ENCODE measurements around the gene ERBB4. TPM values are rescaled to one million over a fixed set of nuclear protein-coding genes. Genes with fewer than 3 reads are reported as not detected.

ERBB4 gene
- total RNA-seq, 1 experiment from 2014 or later, result 0.04 TPM

GRCh38 chr2:211455216-211455841 lies 1083.3 kb downstream of the ERBB4 start:
- Histone ChIP-seq H3K23ac (ENCODE audit: insufficient read length, low read depth, low read length) (no peak overlapping the region), H2BK5ac (ENCODE audit: insufficient read length, low read length) (no peak overlapping the region), H3K18ac (ENCODE audit: insufficient read length, low read depth, low read length) (no peak overlapping the region), H3K14ac (ENCODE audit: insufficient read depth, low read length) (no peak overlapping the region), H2BK12ac (ENCODE audit: insufficient read length, low read depth, low read length) (no peak overlapping the region), H3T11ph (ENCODE audit: low read length) (no peak overlapping the region), H3K27ac (ENCODE audit: insufficient read length, low read depth, low read length) (no peak overlapping the region), H3K27me3 (ENCODE audit: insufficient read depth, low read length) (no peaks in the 10 kb centered on the region), H3K4ac (ENCODE audit: low read depth, low read length) (no peak overlapping the region), H3K79me1 (ENCODE audit: insufficient read depth, low read depth, low read length, poor library complexity, severe bottlenecking) (no peaks in the 10 kb centered on the region), H3K79me2 (ENCODE audit: insufficient read depth, low read length) (no peaks in the 10 kb centered on the region), H2AFZ (ENCODE audit: low read length) (no peak overlapping the region), H3K4me2 (ENCODE audit: insufficient read depth, insufficient read length, low read length) (no peak overlapping the region), H2BK120ac (ENCODE audit: low read depth, low read length, poor library complexity, severe bottlenecking) (no peak overlapping the region), H4K20me1 (ENCODE audit: control insufficient read depth, insufficient read depth, insufficient read length) (no peaks in the 10 kb centered on the region), H2BK20ac (ENCODE audit: low read depth, low read length, poor library complexity, severe bottlenecking) (no peak overlapping the region), H4K5ac (ENCODE audit: insufficient read length, low read depth, low read length) (no peak overlapping the region), H3K4me1 (ENCODE audit: insufficient read depth, low read length) (no peaks in the 10 kb centered on the region), H3K9me3 (ENCODE audit: control insufficient read depth, low read depth, low read length) (no peaks in the 10 kb centered on the region), H3K56ac (ENCODE audit: insufficient read length, low read depth, low read length) (no peak overlapping the region), H3K9ac (ENCODE audit: extremely low read depth, insufficient read length, low read length) (no peak overlapping the region), H4K8ac (replicated peaks; ENCODE audit: insufficient read length, low read depth, low read length) (no peak overlapping the region), H3K23me2 (ENCODE audit: insufficient read length, low read depth, low read length, poor library complexity, severe bottlenecking) (no peaks in the 10 kb centered on the region), H4K91ac (ENCODE audit: insufficient read length, low read depth, low read length) (no peak overlapping the region), H2BK15ac (ENCODE audit: low read depth, low read length) (no peak overlapping the region), H2AK5ac (ENCODE audit: insufficient read length, low read length) (no peak overlapping the region)
- Mint-ChIP-seq H3K27me3 (ENCODE audit: low read depth) (no peaks in the 10 kb centered on the region), H3K4me1 (peaks cover 9 to 12% of the 10 kb centered on the region in 2 experiments), H3K4me3 (no peak overlapping the region), H3K9me3 (no peaks in the 10 kb centered on the region), H3K36me3 (ENCODE audit: insufficient read depth in 1 of 3, low read depth in 3 of 3) (no peaks in the 10 kb centered on the region; a peak in 1 of 7 replicates), H3K27ac (peak overlapping the region in 1 of 3 experiments; percentile 58; a peak in 1 of 7 replicates)
- WGBS (ENCODE audit: extremely low coverage, insufficient read length, low lambda C conversion rate), result no CpG with 5 or more reads among the region's 1 CpG
- DNase-seq, result peak; percentile 41
- peak; percentile 96 for TF ChIP-seq CTCF (conservative IDR thresholded peaks at IDR 0.05)

All from H9 (cell line).